ENCODE results near the gene STEAP4.

The STEAP4 gene

DNA sequence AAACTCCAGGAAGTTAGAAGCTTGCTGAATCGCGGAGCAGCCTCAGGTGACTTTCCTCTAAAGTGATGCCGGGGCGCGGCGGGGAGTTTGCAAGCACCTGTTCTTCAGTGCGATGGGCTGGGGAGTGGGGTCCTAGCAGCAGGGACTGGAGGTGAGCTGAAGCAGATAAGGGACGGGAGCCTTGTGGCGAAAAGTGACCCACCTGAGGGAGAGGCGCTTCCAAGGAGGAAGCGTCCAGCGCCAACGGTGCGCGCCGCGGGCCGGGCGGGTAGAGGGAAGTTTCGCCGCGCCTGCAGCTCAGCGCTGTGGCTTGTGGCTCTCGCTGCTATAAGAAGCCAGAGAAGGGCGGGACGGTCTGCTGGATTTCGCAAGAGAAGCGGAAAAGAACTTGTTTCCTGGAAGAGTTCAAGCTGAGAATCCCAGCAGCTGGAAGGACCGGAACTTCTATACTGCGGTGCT lies at the start of gene STEAP4:
Gene STEAP4 (minus strand): TSS at position 305 of the 459 bp plus-strand sequence. CDS start 22,625 bp downstream, outside the sequence.
- Histone ChIP-seq H2AFZ (ENCODE audit: low read depth, low read length) (no peak within 1 kb of the TSS), H3K9me3 (ENCODE audit: low read length) (no peaks in the 10 kb centered on the region), H3K36me3 (ENCODE audit: insufficient read depth, low read length) (no peaks in the 10 kb centered on the region), H3K4me1 (ENCODE audit: insufficient read depth, low read length) (no peaks in the 10 kb centered on the region), H3K4me3 (ENCODE audit: low read length) (peak within 1 kb of the TSS; percentile 8), H3K27me3 (ENCODE audit: insufficient read depth, low read length) (peaks cover 36% of the 10 kb centered on the region)

DNA sequence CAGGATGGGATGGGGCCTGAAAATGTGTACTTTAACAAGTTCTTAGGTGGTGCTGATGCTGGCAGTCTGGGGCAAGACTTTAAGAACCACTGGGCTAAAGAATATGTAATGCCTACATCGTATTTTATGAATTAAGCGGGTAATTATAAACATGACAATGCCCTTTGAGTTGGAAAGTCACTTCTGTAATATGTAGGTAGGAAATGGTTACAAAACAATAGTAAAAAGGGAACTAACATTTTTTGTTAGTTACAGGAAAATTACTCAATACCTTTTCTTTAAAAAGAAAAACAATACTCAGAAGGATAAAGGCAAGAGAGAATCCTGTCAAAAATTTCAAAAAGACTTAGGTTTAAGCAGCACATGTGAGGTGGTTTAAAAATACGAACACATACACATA lies 48.3 kb upstream of the STEAP4 start:
- Histone ChIP-seq H2AFZ (ENCODE audit: low read depth, low read length) (no peak overlapping the region), H3K27me3 (ENCODE audit: insufficient read depth, low read length) (no peaks in the 10 kb centered on the region), H3K4me1 (ENCODE audit: insufficient read depth, low read length) (no peaks in the 10 kb centered on the region), H3K4me3 (ENCODE audit: low read length) (no peak overlapping the region), H3K9me3 (ENCODE audit: low read length) (no peaks in the 10 kb centered on the region), H3K36me3 (ENCODE audit: insufficient read depth, low read length) (no peaks in the 10 kb centered on the region)

DNA sequence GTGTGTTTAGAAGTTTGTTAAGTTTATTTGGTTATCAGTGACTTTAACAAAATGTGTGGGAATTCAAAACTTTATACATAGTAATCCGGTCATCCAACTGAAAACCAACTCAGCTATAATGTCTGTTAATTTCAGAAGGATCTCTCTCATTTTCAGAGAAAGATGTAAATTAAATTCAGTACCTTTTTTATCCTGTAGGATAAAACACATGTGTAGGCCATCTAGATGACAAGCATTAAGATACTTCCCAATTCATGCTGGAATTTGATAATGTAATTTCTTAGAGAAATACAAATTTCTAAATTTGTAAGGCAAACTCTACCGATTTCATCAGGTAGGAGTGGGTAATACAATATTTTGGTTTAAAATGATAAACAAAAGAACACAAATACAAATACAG lies 43.4 kb upstream of the STEAP4 start:
- no peak overlapping the region for H3K4me3 ChIP-seq (ENCODE audit: low read length)
- no peaks in the 10 kb centered on the region for H3K4me1 ChIP-seq (ENCODE audit: insufficient read depth, low read length)
- H3K9me3 ChIP-seq (ENCODE audit: low read length), result no peaks in the 10 kb centered on the region
- no peaks in the 10 kb centered on the region for H3K36me3 ChIP-seq (ENCODE audit: insufficient read depth, low read length)
- H2AFZ ChIP-seq (ENCODE audit: low read depth, low read length), result no peak overlapping the region
- H3K27me3 ChIP-seq (ENCODE audit: insufficient read depth, low read length), result no peaks in the 10 kb centered on the region

DNA sequence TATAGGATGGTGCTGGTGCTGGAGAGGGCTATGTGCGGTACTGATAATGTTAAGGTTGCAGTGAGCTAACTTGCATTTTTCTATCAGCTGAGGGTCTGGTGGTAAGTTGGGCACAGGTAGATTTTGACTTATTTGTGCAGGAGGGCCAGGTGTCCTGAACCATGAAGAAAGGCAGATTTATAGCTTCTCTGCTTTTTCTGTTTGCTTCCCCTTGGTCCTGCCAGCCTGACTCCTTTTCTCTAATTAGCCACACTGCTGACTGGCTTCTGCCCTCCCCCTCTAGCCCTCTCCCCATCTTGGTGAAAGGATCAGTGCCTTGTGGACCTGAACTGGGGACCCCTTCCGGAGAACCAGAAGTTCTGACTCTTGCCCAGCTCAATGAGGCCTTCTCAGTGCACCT lies 40.8 kb upstream of the STEAP4 start:
- no peaks in the 10 kb centered on the region for H3K27me3 ChIP-seq (ENCODE audit: insufficient read depth, low read length)
- H3K4me3 ChIP-seq (ENCODE audit: low read length), result no peak overlapping the region
- H3K4me1 ChIP-seq (ENCODE audit: insufficient read depth, low read length), result no peaks in the 10 kb centered on the region
- H3K36me3 ChIP-seq (ENCODE audit: insufficient read depth, low read length), result no peaks in the 10 kb centered on the region
- no peak overlapping the region for H2AFZ ChIP-seq (ENCODE audit: low read depth, low read length)
- H3K9me3 ChIP-seq (ENCODE audit: low read length), result no peaks in the 10 kb centered on the region

DNA sequence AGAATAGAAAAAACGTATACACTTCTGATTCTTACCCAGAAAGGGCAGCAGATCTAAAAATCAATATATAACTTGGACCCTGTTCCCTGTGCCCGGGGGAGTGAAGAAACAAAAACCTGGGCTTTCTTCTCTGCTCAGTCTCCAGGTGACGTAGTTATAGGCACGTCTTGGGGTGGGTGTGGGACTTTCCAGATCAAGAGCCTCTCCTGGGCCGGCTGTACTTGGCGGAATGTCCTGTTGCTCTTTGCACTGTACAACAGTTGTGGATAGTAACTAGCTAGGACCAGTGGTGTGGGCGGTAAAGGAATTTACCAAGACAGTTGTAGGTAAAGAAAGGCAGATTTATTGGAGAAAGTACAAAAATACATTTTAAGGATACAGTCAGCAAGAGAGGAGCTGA lies 40.4 kb upstream of the STEAP4 start:
- Histone ChIP-seq H3K27me3 (ENCODE audit: insufficient read depth, low read length) (no peaks in the 10 kb centered on the region), H3K9me3 (ENCODE audit: low read length) (no peaks in the 10 kb centered on the region), H3K4me1 (ENCODE audit: insufficient read depth, low read length) (no peaks in the 10 kb centered on the region), H2AFZ (ENCODE audit: low read depth, low read length) (no peak overlapping the region), H3K36me3 (ENCODE audit: insufficient read depth, low read length) (no peaks in the 10 kb centered on the region), H3K4me3 (ENCODE audit: low read length) (no peak overlapping the region)

DNA sequence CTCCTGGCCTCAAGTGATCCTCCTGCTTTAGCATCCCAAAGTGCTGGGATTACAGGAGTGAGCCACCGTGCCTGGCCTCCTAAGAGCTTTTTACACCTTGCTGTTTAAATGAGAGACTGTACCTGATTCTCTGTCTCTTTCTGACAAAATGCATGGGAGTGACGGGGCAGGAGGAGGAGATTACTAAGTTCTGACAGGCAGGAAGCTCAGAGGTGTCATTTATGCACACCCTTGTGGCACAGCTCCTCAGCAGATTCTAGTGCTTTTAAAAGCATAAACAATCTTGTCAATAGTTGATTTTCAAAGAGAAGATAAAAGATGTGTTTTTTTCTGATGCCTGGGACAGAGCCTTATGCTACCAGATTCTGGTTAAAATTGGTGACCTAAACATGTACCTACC lies 39.7 kb upstream of the STEAP4 start:
- no peak overlapping the region for H3K4me3 ChIP-seq (ENCODE audit: low read length)
- H3K4me1 ChIP-seq (ENCODE audit: insufficient read depth, low read length), result no peaks in the 10 kb centered on the region
- no peaks in the 10 kb centered on the region for H3K27me3 ChIP-seq (ENCODE audit: insufficient read depth, low read length)
- no peaks in the 10 kb centered on the region for H3K36me3 ChIP-seq (ENCODE audit: insufficient read depth, low read length)
- no peaks in the 10 kb centered on the region for H3K9me3 ChIP-seq (ENCODE audit: low read length)
- H2AFZ ChIP-seq (ENCODE audit: low read depth, low read length), result no peak overlapping the region

DNA sequence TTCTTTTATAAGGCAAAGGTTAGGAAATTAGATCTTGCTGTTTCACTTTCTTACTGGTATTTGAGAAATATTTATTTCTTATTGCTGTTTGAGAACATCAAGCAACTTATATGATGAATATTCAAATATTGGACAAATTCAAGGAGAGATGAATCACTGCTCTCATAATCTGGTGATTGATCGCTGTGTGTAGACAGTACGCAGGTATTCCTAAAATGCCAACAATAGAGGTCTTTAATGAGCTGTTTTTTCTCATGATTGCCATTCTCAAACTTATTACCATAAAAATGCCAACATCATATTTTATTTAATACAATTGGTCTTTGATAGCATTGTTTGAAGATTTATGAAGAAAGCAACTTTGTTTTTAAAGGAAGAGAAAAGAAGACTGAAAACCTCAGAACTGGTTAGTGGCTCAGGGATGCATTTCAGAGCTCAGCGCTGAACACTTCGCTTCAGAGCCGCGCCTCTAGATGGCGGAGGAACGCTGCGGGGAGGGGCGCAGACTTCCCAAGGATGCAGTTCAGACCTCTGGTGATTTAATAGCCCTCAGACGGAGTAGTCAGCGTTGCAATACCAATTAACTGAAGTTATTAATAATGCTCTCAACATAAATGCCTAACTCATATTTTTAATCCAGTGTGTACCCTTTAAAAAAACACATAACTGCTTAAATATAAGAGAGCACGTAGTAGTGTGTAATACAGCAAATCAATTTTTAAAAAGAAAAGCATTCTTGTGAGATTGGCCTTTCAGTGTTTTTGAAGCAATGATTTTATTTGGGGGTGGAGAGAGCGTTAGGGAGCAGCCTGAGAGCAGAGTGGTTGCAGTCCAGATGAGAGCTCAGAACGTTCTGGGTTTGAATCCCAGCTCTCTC lies 38.5 kb upstream of the STEAP4 start:
- H2AFZ ChIP-seq (ENCODE audit: low read depth, low read length), result no peak overlapping the region
- H3K4me3 ChIP-seq (ENCODE audit: low read length), result no peak overlapping the region
- no peaks in the 10 kb centered on the region for H3K27me3 ChIP-seq (ENCODE audit: insufficient read depth, low read length)
- H3K36me3 ChIP-seq (ENCODE audit: insufficient read depth, low read length), result no peaks in the 10 kb centered on the region
- H3K9me3 ChIP-seq (ENCODE audit: low read length), result no peaks in the 10 kb centered on the region
- H3K4me1 ChIP-seq (ENCODE audit: insufficient read depth, low read length), result no peaks in the 10 kb centered on the region

DNA sequence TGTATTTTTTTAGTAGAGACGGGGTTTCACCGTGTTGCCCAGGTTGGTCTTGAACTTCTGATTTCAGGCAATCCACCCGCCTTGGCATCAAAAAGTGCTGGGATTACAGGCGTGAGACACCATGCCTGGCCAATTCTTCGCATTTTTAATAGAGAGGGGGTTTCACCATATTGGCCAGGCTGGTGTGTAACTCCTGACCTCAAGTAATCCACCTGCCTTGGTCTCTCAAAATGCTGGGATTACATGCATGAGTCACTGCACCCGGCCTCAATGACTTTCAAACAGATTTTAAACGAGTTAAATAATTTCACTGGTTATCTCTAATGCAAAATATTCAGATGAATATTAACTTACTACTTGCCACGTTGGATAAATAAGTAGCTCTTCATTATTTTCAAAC lies 37.6 kb upstream of the STEAP4 start:
- no peaks in the 10 kb centered on the region for H3K27me3 ChIP-seq (ENCODE audit: insufficient read depth, low read length)
- no peak overlapping the region for H2AFZ ChIP-seq (ENCODE audit: low read depth, low read length)
- no peaks in the 10 kb centered on the region for H3K4me1 ChIP-seq (ENCODE audit: insufficient read depth, low read length)
- H3K4me3 ChIP-seq (ENCODE audit: low read length), result no peak overlapping the region
- H3K9me3 ChIP-seq (ENCODE audit: low read length), result no peaks in the 10 kb centered on the region
- H3K36me3 ChIP-seq (ENCODE audit: insufficient read depth, low read length), result no peaks in the 10 kb centered on the region

DNA sequence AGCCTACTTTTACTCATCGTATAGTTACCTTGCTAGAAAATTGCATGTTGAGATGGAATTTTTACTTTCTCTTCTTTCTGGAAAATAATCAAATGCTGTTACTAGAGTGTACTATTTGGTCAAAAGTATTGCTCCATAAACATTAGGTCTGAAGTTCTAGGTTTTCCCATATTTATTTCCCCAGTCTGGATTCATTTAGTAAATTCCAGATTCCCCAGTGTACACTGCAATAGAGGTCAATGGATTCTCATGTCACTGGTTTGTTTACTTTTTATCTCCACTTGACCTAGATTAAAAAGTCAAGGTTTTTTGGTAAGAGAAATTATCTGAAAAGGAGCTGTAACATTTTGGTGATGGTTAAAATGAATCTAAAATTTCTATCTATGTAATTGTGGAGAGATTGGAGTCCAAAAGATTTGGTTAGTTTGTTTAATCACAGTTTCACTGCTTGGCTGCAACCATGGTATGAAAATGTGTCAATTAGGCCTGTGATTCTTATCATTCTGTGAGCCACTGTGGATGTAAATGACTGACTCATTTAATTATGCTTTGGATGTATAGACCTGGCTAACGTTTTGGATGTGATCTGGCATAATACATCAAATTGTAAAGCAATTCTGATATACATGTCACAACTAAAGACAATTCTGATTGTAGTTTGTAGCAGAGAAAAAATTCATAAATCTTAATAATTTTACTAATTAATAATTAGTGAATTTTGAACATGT lies 32.7 kb upstream of the STEAP4 start:
- no peaks in the 10 kb centered on the region for H3K36me3 ChIP-seq (ENCODE audit: insufficient read depth, low read length)
- H3K4me3 ChIP-seq (ENCODE audit: low read length), result no peak overlapping the region
- no peaks in the 10 kb centered on the region for H3K4me1 ChIP-seq (ENCODE audit: insufficient read depth, low read length)
- H2AFZ ChIP-seq (ENCODE audit: low read depth, low read length), result no peak overlapping the region
- no peaks in the 10 kb centered on the region for H3K27me3 ChIP-seq (ENCODE audit: insufficient read depth, low read length)
- no peaks in the 10 kb centered on the region for H3K9me3 ChIP-seq (ENCODE audit: low read length)

DNA sequence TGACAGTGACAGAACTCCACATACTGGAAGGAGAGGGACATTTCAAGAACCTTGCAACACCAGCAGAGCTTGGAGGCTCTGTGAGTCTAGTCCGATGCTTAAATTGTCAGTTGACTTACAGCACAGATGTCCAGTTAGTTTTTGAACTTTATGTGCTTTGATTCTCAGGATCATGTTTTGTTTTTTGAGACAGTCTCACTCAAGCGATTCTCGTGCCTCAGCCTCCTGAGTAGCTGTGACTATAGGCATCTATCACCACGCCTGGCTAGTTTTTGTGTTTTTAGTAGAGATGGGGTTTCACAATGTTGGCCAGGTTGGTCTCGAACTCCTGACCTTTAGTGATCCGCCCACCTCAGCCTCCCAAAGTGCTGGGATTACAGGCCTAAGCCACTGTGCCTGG lies 31.8 kb upstream of the STEAP4 start:
- H3K4me3 ChIP-seq (ENCODE audit: low read length), result no peak overlapping the region
- H3K27me3 ChIP-seq (ENCODE audit: insufficient read depth, low read length), result no peaks in the 10 kb centered on the region
- H3K9me3 ChIP-seq (ENCODE audit: low read length), result no peaks in the 10 kb centered on the region
- no peaks in the 10 kb centered on the region for H3K36me3 ChIP-seq (ENCODE audit: insufficient read depth, low read length)
- no peaks in the 10 kb centered on the region for H3K4me1 ChIP-seq (ENCODE audit: insufficient read depth, low read length)
- H2AFZ ChIP-seq (ENCODE audit: low read depth, low read length), result no peak overlapping the region

DNA sequence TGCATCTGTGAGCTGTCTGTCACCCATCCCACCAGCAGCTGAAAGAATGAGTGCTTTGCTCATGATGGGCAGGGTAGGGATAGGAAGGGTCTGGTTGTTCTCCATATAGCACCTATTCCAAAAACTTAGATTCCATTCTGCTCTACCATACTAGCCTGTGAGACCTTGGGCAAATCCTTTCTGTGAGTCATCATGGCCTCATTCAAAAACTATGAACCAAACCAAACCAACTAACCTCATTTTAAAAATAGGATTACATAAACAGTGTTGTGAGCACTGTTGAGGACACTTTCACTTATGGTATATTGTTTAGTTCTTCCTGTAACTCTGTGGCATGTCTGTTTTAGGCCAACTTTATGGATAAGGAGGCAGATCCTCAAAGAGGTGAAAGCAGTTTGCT lies 30.9 kb upstream of the STEAP4 start:
- Histone ChIP-seq H3K4me3 (ENCODE audit: low read length) (no peak overlapping the region), H2AFZ (ENCODE audit: low read depth, low read length) (no peak overlapping the region), H3K27me3 (ENCODE audit: insufficient read depth, low read length) (no peaks in the 10 kb centered on the region), H3K4me1 (ENCODE audit: insufficient read depth, low read length) (no peaks in the 10 kb centered on the region), H3K9me3 (ENCODE audit: low read length) (no peaks in the 10 kb centered on the region), H3K36me3 (ENCODE audit: insufficient read depth, low read length) (no peaks in the 10 kb centered on the region)

DNA sequence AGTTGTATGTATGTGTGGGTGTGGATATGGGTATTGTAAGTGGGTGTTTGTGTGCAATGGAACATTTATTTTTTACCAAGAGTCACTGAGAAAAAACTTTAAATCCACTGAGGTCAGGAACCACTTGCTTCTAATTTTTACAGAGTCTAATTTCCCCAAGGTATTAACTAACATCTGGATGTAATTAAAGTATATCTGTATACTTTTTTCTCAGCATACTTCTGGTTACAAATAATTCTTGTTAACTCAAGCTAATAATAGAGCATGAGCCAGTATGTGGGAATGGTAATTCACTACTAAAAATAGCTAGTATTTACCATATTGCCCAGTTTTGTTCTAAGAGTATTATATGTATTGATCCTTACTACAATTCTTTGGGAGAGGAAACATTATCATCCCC lies 24.6 kb upstream of the STEAP4 start:
- no peaks in the 10 kb centered on the region for H3K27me3 ChIP-seq (ENCODE audit: insufficient read depth, low read length)
- no peak overlapping the region for H2AFZ ChIP-seq (ENCODE audit: low read depth, low read length)
- H3K4me1 ChIP-seq (ENCODE audit: insufficient read depth, low read length), result no peaks in the 10 kb centered on the region

More for the DNA sequence above, 24.6 kb upstream of the STEAP4 start:
- Histone ChIP-seq H3K9me3 (ENCODE audit: low read length) (no peaks in the 10 kb centered on the region), H3K4me3 (ENCODE audit: low read length) (no peak overlapping the region), H3K36me3 (ENCODE audit: insufficient read depth, low read length) (no peaks in the 10 kb centered on the region)
